Left ventricle myocardium inferior (tissue), 1 donor: ENCODE measurements around the gene FKBP6. TPM values are rescaled to one million over a fixed set of nuclear protein-coding genes. Genes with fewer than 3 reads are reported as not detected.
"Not testable (repeated sequence)": the region's sequence is repeated elsewhere in the genome, so short reads cannot be mapped to it uniquely, and the experiment has no call there.

ENCODE experiments used
- DNase-seq: peaks from one replicate; pipeline ENCODE4 v3.0.0-alpha.2; 2020
- H3K27ac ChIP-seq: fragments of 200-600 bp; replicated peaks from 2 replicates; pipeline ENCODE4 v1.8.0; 2021
- H3K27me3 ChIP-seq: fragments of 200-600 bp; 2 replicates; pipeline ENCODE4 v1.8.0; 2021; ENCODE audit warnings: low read depth
- H3K36me3 ChIP-seq: fragments of 200-600 bp; 2 replicates; pipeline ENCODE4 v1.8.0; 2021
- H3K4me1 ChIP-seq: fragments of 200-600 bp; 2 replicates; pipeline ENCODE4 v1.8.0; 2021
- H3K4me3 ChIP-seq: fragments of 200-600 bp; 2 replicates; pipeline ENCODE4 v1.8.0; 2021; ENCODE audit warnings: mild to moderate bottlenecking, moderate library complexity
- H3K9me3 ChIP-seq: fragments of 200-600 bp; replicated peaks from 2 replicates; pipeline ENCODE4 v1.8.0; 2021
- CTCF ChIP-seq: fragments of 200-600 bp; IDR thresholded peaks from 2 replicates; pipeline ENCODE4 v1.8.0; 2021; ENCODE audit warnings: antibody characterized with exemption, mild to moderate bottlenecking, borderline replicate concordance
- intact Hi-C: fragments of 100-400 bp; cut with micrococcal nuclease; formaldehyde crosslinking; loops from one replicate; pipeline ENCODE4 v1.11.0; 2022
- total RNA-seq: library from RNA; stranded (reverse); fragmentation: NEBNext Ultra II Directional; extraction: Animal tissue kit (Norgen Biotek cat#: 25700); gene quantifications from one replicate; pipeline ENCODE4 v1.2.1, GENCODE V29; 2021
- donor health status: DM: no; HTN: yes; CAD: no; lungs with severe emphysema.

Gene FKBP6
- total RNA-seq, 1 donor from 2014 or later, result not detected

DNA sequence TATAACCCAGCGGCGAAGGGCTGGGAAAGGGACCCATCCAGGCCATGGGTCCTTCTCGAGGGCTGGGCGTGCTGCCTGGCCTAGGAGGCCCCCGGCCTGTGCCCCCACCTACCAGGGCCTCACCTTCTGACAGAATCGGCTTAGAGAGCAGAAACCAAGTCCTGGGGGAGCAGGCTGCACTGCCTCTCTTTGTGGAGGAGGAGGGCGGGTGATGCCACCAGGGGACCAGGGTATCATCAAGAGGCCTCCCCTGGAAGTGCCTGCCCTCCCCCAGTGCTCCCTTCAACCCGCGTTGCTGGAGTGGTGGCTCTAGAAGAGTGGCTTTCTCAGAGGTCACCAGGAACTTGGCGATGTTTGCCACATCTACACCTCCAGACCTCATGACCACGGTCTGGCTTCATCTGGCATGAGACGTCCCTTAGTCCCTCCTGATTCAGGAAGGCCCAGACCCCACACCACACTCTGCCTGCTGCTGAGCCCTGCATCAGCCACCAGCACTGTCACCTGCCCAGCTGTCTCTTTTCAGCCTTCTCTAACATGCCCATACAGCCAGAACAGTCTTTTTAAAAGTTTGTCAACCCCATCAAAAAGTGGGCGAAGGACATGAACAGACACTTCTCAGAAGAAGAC, 31.9 kb downstream of the FKBP6 start:
- Histone ChIP-seq H3K9me3 (no peaks in the 10 kb centered on the region), H3K27ac (no peak overlapping the region), H3K27me3 (peaks cover 8% of the 10 kb centered on the region), H3K36me3 (no peaks in the 10 kb centered on the region), H3K4me1 (peaks cover 13% of the 10 kb centered on the region), H3K4me3 (no peak overlapping the region)
- no peak for DNase-seq
- no peak for TF ChIP-seq CTCF
- intact Hi-C loops, result no loop called here

DNA sequence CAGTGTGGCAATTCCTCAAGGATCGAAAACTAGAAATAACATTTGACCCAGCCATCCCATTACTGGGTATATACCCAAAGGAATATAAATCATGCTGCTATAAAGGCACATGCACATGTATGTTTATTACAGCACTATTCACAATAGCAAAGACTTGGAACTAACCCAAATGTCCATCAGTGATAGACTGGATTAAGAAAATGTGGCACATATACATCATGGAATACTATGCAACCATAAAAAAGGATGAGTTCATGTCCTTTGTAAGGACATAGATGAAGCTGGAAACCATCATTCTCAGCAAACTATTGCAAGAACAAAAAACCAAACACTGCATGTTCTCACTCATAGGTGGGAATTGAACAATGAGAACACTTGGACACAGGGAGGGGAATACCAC, 32.6 kb downstream of the FKBP6 start:
- intact Hi-C loops, H3K27me3 ChIP-seq, H3K36me3 ChIP-seq, H3K27ac ChIP-seq, H3K4me3 ChIP-seq, H3K9me3 ChIP-seq, DNase-seq: not testable (repeated sequence)
- peaks cover 13% of the 10 kb centered on the region for H3K4me1 ChIP-seq

GRCh38 chr7:73363225-73364005, 35.5 kb downstream of the FKBP6 start:
- intact Hi-C loops, result no loop called here
- H3K9me3 ChIP-seq, result no peaks in the 10 kb centered on the region
- H3K4me1 ChIP-seq, result peaks cover 3% of the 10 kb centered on the region
- TF ChIP-seq CTCF, result no peak
- no peak for DNase-seq
- peaks cover 27% of the 10 kb centered on the region for H3K27me3 ChIP-seq
- no peak overlapping the region for H3K27ac ChIP-seq
- H3K4me3 ChIP-seq, result no peak overlapping the region
- H3K36me3 ChIP-seq, result no peaks in the 10 kb centered on the region

DNA sequence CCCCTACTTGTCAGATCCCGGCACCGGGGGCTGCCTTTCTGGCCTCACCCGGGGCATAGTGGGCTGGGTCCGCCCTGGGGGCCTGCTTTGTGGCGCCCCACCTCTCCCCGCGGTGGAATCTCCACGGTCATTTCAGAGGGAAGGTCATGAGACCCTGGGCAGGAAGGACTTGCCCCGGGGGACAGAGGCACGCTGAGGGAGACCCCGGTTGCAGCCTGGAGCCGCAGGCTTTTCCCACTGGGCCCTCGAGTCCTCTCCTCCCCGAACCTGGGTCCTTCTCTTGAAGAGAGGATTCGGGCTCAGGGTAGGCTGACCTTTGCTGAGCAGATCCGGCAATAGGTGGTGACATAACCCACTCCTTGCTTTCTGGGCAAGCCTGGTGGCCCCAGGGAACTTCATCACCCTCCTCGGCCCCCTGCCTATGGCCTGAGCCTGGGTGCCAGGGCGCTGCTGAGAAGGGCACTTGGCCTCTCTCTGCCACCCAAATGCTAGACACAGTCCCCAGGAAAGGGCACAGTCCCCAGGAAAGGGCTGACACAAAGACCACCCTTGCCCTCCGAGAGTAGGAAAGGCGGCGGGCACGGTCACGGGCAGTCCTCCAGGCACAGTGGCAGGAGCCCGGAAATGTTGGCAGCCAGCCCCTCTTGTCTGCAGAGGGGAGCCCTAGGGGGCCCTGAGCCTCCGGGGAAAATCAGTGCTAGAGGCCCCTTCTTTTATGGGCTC, 36.2 kb downstream of the FKBP6 start:
- H3K4me3 ChIP-seq, result no peak overlapping the region
- peaks cover 27% of the 10 kb centered on the region for H3K27me3 ChIP-seq
- no peak for TF ChIP-seq CTCF
- H3K4me1 ChIP-seq, result no peaks in the 10 kb centered on the region
- no peak overlapping the region for H3K27ac ChIP-seq
- no peak for DNase-seq
- intact Hi-C loops, result no loop called here
- no peaks in the 10 kb centered on the region for H3K36me3 ChIP-seq
- H3K9me3 ChIP-seq, result no peaks in the 10 kb centered on the region

DNA sequence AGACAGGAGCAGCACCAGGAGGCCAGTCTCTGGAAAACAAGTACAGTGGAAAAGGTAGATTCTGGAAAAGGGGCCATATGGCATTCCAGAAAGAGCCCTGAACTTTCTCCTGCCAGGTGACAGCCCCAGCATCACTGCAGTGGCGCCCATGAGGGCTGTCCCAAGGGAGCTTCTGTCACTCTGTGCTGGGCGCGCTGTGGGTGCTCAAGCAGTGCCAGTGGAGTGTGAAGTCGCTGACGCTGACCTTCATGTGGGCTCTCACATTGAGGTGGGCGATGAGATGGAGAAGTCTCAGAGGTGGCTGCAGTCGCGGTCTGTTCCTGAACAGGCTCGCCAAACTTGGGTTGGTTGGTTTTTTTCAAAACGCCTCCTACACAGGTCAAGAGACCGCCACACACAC, 38.2 kb downstream of the FKBP6 start:
- no peak for DNase-seq
- H3K36me3 ChIP-seq, result no peaks in the 10 kb centered on the region
- no peaks in the 10 kb centered on the region for H3K9me3 ChIP-seq
- no peak overlapping the region for H3K27ac ChIP-seq
- no peak overlapping the region for H3K4me3 ChIP-seq
- intact Hi-C loops, result no loop called here
- peaks cover 27% of the 10 kb centered on the region for H3K27me3 ChIP-seq
- TF ChIP-seq CTCF, result no peak
- H3K4me1 ChIP-seq, result no peaks in the 10 kb centered on the region

GRCh38 chr7:73366990-73367389, 39.0 kb downstream of the FKBP6 start:
- TF ChIP-seq CTCF, result no peak
- no peaks in the 10 kb centered on the region for H3K4me1 ChIP-seq
- H3K27me3 ChIP-seq, result peaks cover 27% of the 10 kb centered on the region
- H3K36me3 ChIP-seq, result no peaks in the 10 kb centered on the region
- intact Hi-C loops, result no loop called here
- no peak for DNase-seq
- H3K27ac ChIP-seq, result no peak overlapping the region
- no peaks in the 10 kb centered on the region for H3K9me3 ChIP-seq
- no peak overlapping the region for H3K4me3 ChIP-seq
